ENCODE measurements around the gene GRIK3. TPM values are rescaled to one million over a fixed set of nuclear protein-coding genes. Genes with fewer than 3 reads are reported as not detected.

Gene GRIK3
- polyA plus RNA-seq, 1 experiment, result not detected

- CTCF ChIA-PET, result no interaction called here
- POLR2A ChIA-PET, result no interaction called here
These were observed 273.2 kb downstream of the GRIK3 start for GRCh38 chr1:36761113-36761512.

GRCh38 chr1:36760081-36760480 is 274.2 kb downstream of the GRIK3 start:
- Histone ChIP-seq H3K27ac (ENCODE audit: low read depth, low read length) (no peak overlapping the region), H3K4me3 (ENCODE audit: low read depth, low read length) (no peak overlapping the region), H3K9me3 (ENCODE audit: control insufficient read depth, insufficient read depth, low read length) (peaks cover 3% of the 10 kb centered on the region; the same call in 1 of the 2 replicates), H3K27me3 (ENCODE audit: control insufficient read depth, insufficient read depth, low read length) (no peaks in the 10 kb centered on the region)
- no peak for TF ChIP-seq CTCF (IDR thresholded peaks at IDR 0.05; ENCODE audit: low read depth, low read length)
- ChIA-PET POLR2A (no interaction called here), CTCF (no interaction called here)
- DNase-seq (ENCODE audit: low read depth, low spot score), result no peak

More at GRCh38 chr1:36761113-36761512, 273.2 kb downstream of the GRIK3 start:
- H3K9me3 ChIP-seq (ENCODE audit: control insufficient read depth, insufficient read depth, low read length), result peaks cover 3% of the 10 kb centered on the region; the same call in 1 of the 2 replicates
- H3K27ac ChIP-seq (ENCODE audit: low read depth, low read length), result no peak overlapping the region
- TF ChIP-seq CTCF (IDR thresholded peaks at IDR 0.05; ENCODE audit: low read depth, low read length), result no peak
- no peaks in the 10 kb centered on the region for H3K27me3 ChIP-seq (ENCODE audit: control insufficient read depth, insufficient read depth, low read length)
- DNase-seq (ENCODE audit: low read depth, low spot score), result no peak
- no peak overlapping the region for H3K4me3 ChIP-seq (ENCODE audit: low read depth, low read length)

- DNase-seq (ENCODE audit: low read depth, low spot score), result no peak
- TF ChIP-seq CTCF (IDR thresholded peaks at IDR 0.05; ENCODE audit: low read depth, low read length), result no peak
- no peak overlapping the region for H3K27ac ChIP-seq (ENCODE audit: low read depth, low read length)
- ChIA-PET POLR2A (no interaction called here), CTCF (no interaction called here)
- no peak overlapping the region for H3K4me3 ChIP-seq (ENCODE audit: low read depth, low read length)
- H3K9me3 ChIP-seq (ENCODE audit: control insufficient read depth, insufficient read depth, low read length), result peaks cover 3% of the 10 kb centered on the region; the same call in 1 of the 2 replicates
- no peaks in the 10 kb centered on the region for H3K27me3 ChIP-seq (ENCODE audit: control insufficient read depth, insufficient read depth, low read length)
These were observed 275.0 kb downstream of the GRIK3 start for GRCh38 chr1:36759355-36759754.

GRCh38 chr1:36755303-36756230 is 278.7 kb downstream of the GRIK3 start:
- peaks cover 3% of the 10 kb centered on the region; the same call in 1 of the 2 replicates for H3K9me3 ChIP-seq (ENCODE audit: control insufficient read depth, insufficient read depth, low read length)
- ChIA-PET CTCF (no interaction called here), POLR2A (no interaction called here)
- H3K27ac ChIP-seq (ENCODE audit: low read depth, low read length), result no peak overlapping the region
- TF ChIP-seq CTCF (IDR thresholded peaks at IDR 0.05; ENCODE audit: low read depth, low read length), result no peak
- H3K4me3 ChIP-seq (ENCODE audit: low read depth, low read length), result no peak overlapping the region
- DNase-seq (ENCODE audit: low read depth, low spot score), result no peak
- no peaks in the 10 kb centered on the region for H3K27me3 ChIP-seq (ENCODE audit: control insufficient read depth, insufficient read depth, low read length)

GRCh38 chr1:36754366-36754765 is 279.9 kb downstream of the GRIK3 start:
- POLR2A ChIA-PET, result no interaction called here
- Histone ChIP-seq H3K4me3 (ENCODE audit: low read depth, low read length) (no peak overlapping the region), H3K27ac (ENCODE audit: low read depth, low read length) (no peak overlapping the region), H3K27me3 (ENCODE audit: control insufficient read depth, insufficient read depth, low read length) (no peaks in the 10 kb centered on the region), H3K9me3 (ENCODE audit: control insufficient read depth, insufficient read depth, low read length) (no peaks in the 10 kb centered on the region)
- TF ChIP-seq CTCF (IDR thresholded peaks at IDR 0.05; ENCODE audit: low read depth, low read length), result no peak
- CTCF ChIA-PET, result no interaction called here
- no peak for DNase-seq (ENCODE audit: low read depth, low spot score)

All from AG04450 (cell line).